GM12878 (cell line): ENCODE measurements around the gene SLC25A17. TPM values are rescaled to one million over a fixed set of nuclear protein-coding genes. Genes with fewer than 3 reads are reported as not detected.

ENCODE experiments used
- CBX5 ChIP-seq: sonication (generic); IDR thresholded peaks from 2 replicates; pipeline ENCODE4 v1.6.1; 2016; ENCODE audit warnings: low read depth, moderate library complexity, mild to moderate bottlenecking, inconsistent platforms
- ESRRA ChIP-seq: IDR thresholded peaks from 2 replicates; pipeline ENCODE4 v1.6.1; 2012; ENCODE audit warnings: mild to moderate bottlenecking, low read length, improper control_type of control experiment
- NFXL1 ChIP-seq: fragments of 450-650 bp; IDR thresholded peaks from 2 replicates; pipeline ENCODE4 v1.6.1; 2017; ENCODE audit warnings: antibody characterized with exemption, mild to moderate bottlenecking, borderline replicate concordance
- PAX5 ChIP-seq: IDR thresholded peaks from 2 replicates; pipeline ENCODE4 v1.6.1; 2011; ENCODE audit warnings: low read depth, low read length, borderline replicate concordance
- POLR2A ChIP-seq: IDR thresholded peaks from 2 replicates; pipeline ENCODE4 v1.6.1; 2011; ENCODE audit warnings: low read depth, mild to moderate bottlenecking, low read length
- SIN3A ChIP-seq: IDR thresholded peaks from 2 replicates; pipeline ENCODE4 v1.6.1; 2012; ENCODE audit warnings: low read depth, low read length, improper control_type of control experiment
- SIX5 ChIP-seq: IDR thresholded peaks from 2 replicates; pipeline ENCODE4 v1.6.1; 2011; ENCODE audit warnings: mild to moderate bottlenecking, low read depth, low read length, moderate library complexity; ENCODE audit not compliant: severe bottlenecking
- SRF ChIP-seq, 2 experiments: IDR thresholded peaks; 2 replicates each; pipeline ENCODE4 v1.6.1; 2011; ENCODE audit warnings: low read depth in 2 of 2, low read length in 2 of 2, mild to moderate bottlenecking in 1 of 2, moderate library complexity in 1 of 2
- STAT1 ChIP-seq: fragments of 450-650 bp; conservative IDR thresholded peaks from 2 replicates; pipeline ENCODE4 v1.6.1; 2014; ENCODE audit warnings: antibody characterized with exemption, mild to moderate bottlenecking
- STAT3 ChIP-seq: IDR thresholded peaks from 2 replicates; pipeline ENCODE4 v1.6.1; 2011; ENCODE audit warnings: low read depth, low read length, improper control_type of control experiment
- TAF1 ChIP-seq: IDR thresholded peaks from 2 replicates; pipeline ENCODE4 v1.6.1; 2011; ENCODE audit warnings: mild to moderate bottlenecking, low read depth, low read length, borderline replicate concordance
- polyA plus RNA-seq, 11 experiments: library from polyadenylated mRNA; depleted of rRNA in 4 of 11; unstranded in 6 of 11; stranded (reverse) in 5 of 11; fragments of >200 nt; fragmentation: Nextera tagmentation in 4 of 11; fragmentation: Illumina TruSeq in 1 of 11; extraction: Ambion mirVana in 4 of 11; extraction: Trizol in 1 of 11; gene quantifications; 1 replicate in 1 of 11; 2 replicates in 10 of 11; pipeline versions ENCODE4 v1.2.1 to v1.2.3, GENCODE V29; 2011 to 2016; ENCODE audit warnings: inconsistent platforms in 2 of 11, missing spikeins in 2 of 11, low read depth in 1 of 11
- total RNA-seq, 4 experiments: library from RNA; depleted of rRNA in 3 of 4; stranded (reverse); fragments of >200 nt in 3 of 4; fragmentation: Illumina TruSeq in 1 of 4; extraction: Trizol in 1 of 4; gene quantifications; 2 replicates each; pipeline versions ENCODE4 v1.2.1 to v1.2.3, GENCODE V29; 2013 to 2021
- TF ChIP-seq, protein P1 (sequence below), 3 experiments: IDR thresholded peaks in 2 of 3; conservative IDR thresholded peaks in 1 of 3; 2 replicates each; pipeline ENCODE4 v1.5.1; 2011; ENCODE audit warnings: low read depth in 3 of 3, low read length in 3 of 3, mild to moderate bottlenecking in 3 of 3, control low read depth in 2 of 3, moderate library complexity in 2 of 3, inconsistent platforms in 1 of 3, mixed read lengths in 1 of 3; ENCODE audit not compliant: control insufficient read depth in 2 of 3, insufficient read depth in 1 of 3; ENCODE audit errors: extremely low read depth in 1 of 3
- TF ChIP-seq, protein P2 (sequence below): IDR thresholded peaks from 2 replicates; pipeline ENCODE4 v1.6.1; 2011; ENCODE audit warnings: mild to moderate bottlenecking, low read depth, low read length, moderate library complexity; ENCODE audit not compliant: insufficient replicate concordance

SLC25A17 gene
- total and polyA plus RNA-seq, 10 of the 15 experiments (the other 5 are each of a cell fraction or from before 2014, with no cell fraction given): 37.5 to 113 (median 62.3) TPM

GRCh38 chr22:40817737-40818136, 1.4 kb downstream of the SLC25A17 start (continued):
- TF ChIP-seq, protein P1, sequence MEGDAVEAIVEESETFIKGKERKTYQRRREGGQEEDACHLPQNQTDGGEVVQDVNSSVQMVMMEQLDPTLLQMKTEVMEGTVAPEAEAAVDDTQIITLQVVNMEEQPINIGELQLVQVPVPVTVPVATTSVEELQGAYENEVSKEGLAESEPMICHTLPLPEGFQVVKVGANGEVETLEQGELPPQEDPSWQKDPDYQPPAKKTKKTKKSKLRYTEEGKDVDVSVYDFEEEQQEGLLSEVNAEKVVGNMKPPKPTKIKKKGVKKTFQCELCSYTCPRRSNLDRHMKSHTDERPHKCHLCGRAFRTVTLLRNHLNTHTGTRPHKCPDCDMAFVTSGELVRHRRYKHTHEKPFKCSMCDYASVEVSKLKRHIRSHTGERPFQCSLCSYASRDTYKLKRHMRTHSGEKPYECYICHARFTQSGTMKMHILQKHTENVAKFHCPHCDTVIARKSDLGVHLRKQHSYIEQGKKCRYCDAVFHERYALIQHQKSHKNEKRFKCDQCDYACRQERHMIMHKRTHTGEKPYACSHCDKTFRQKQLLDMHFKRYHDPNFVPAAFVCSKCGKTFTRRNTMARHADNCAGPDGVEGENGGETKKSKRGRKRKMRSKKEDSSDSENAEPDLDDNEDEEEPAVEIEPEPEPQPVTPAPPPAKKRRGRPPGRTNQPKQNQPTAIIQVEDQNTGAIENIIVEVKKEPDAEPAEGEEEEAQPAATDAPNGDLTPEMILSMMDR (IDR thresholded peaks at IDR 0.05 in 2 of 3, conservative IDR thresholded peaks at IDR 0.05 in 1 of 3; ENCODE audit: control insufficient read depth in 2 of 3, extremely low read depth in 1 of 3, insufficient read depth in 1 of 3, low read depth in 3 of 3, low read length in 3 of 3): no peak
- TF ChIP-seq SRF (IDR thresholded peaks at IDR 0.05; ENCODE audit: low read depth in 2 of 2, low read length in 2 of 2): peak; percentile 58 to 85
- 0 out of 2 replicates have a peak, but pooled peaks have one; percentile 1 for TF ChIP-seq TAF1
- TF ChIP-seq STAT3: no peak
- 0 out of 2 replicates have a peak, but pooled peaks have one; percentile 40 for TF ChIP-seq POLR2A
- no peak for TF ChIP-seq SIN3A
- TF ChIP-seq, protein P2, sequence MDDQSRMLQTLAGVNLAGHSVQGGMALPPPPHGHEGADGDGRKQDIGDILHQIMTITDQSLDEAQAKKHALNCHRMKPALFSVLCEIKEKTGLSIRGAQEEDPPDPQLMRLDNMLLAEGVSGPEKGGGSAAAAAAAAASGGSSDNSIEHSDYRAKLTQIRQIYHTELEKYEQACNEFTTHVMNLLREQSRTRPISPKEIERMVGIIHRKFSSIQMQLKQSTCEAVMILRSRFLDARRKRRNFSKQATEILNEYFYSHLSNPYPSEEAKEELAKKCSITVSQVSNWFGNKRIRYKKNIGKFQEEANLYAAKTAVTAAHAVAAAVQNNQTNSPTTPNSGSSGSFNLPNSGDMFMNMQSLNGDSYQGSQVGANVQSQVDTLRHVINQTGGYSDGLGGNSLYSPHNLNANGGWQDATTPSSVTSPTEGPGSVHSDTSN: no peak
- no peak for TF ChIP-seq ESRRA
- TF ChIP-seq CBX5: no peak
- TF ChIP-seq PAX5: no peak
- no peak for TF ChIP-seq STAT1
- TF ChIP-seq SIX5: no peak
- no peak for TF ChIP-seq NFXL1
